ENCODE data around the gene PRAC2.
A peak's percentile ranks its signal among the peaks of the same experiment; 100 is the strongest.

Gene PRAC2

DNA sequence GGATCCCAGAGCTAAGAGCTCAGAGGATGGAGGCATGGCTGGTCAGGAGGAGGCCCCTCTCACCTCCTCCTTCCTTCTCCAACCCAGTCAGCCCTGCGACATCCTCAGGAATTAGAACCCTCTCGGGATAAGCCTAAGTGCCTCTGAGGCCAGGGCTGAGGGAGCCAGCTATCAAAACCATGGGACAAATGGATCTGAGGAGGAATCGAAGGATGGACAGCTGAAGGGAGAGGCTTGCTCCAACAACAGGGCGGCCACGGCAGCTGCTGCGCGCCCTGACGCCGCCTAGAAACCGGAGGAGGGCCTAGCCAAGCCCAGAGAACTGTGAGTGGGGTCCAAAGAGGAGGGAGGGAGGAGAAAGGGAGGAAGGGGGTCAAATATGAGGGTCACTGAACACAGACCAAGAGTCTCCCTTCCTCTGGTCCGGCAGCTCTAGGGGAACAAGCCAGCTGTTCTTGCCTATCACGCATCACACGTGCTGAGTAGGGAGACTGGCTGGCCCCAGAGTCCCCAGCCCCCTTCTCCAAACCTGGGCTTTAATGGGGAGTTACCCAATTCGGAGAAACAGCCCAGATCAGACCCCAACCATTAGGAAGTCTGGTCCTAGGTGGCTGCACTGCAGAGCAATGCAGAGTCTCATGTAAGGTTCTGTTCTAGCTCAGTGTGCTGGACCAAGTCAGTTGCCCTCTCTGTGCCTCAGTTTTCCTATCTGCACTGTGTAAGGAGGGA is 11.5 kb downstream of the PRAC2 start:
- DNase-seq: no peak

DNA sequence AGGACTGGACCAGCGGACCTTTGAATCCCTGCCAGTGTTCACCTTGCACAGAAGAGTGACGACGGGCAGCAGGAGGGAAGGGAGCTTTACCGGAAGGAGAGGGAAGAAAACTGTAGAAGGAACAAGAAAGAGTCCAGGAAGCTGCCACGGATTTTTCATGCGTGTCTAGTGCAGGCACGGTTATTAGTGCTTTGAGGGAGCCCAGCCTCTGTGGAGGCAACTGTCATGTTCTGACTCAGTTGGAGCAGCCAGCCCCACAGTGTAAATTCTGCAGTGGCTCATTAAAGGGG is 12.0 kb downstream of the PRAC2 start:
- no peak for DNase-seq

DNA sequence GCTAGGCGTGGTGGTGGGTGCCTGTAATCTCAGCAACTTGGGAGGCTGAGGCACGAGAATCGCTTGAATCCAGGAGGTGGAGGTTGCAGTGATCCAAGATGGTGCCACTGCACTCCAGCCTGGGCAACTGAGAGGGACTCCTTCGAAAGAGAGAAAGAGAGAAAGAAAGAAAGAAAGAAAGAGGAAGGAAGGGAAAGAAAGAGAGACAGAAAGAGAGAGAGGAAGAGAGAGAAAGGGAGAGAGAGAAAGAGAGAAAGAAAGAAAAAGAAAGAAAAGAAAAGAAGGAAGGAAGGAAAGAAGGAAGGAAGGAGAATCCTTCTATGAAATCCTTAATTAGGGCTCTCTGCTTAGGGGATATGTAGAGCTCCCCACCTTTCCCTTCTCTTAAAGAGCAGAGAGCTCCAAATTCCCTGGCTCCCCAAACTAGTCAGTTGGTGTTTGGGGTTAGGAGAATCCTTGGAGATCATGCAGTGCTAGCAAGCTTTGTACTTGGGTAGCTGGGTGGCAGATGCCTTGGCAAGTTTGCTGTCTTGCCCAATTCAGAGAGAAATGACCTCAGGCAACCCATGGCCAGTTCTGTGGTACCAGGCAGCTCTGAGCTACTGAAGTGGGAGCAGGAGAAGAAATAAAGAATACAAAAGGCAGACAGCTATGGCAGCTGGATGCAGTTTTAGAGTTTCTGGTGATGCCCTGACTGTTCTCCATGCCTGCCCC is 14.5 kb downstream of the PRAC2 start:
- DNase-seq: no peak

DNA sequence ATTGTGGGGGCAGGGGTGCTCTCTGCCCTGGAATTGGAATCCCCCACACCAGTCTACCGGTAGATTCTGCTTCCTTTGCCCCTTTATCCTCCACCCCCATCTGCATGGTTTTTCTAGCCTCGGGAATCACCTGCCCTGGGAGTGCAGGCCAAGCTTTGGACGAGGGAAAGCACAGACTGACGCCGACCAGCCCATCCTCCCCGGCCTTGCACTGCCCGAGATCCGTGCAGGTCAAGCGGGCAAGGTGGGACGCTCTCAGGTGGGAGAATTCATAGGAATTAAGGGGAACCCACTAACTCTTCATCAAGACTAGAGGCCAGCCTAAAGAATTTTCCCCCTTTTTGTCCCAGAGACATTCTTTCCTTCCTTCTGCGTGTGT is 15.4 kb downstream of the PRAC2 start:
- DNase-seq: no peak

DNA sequence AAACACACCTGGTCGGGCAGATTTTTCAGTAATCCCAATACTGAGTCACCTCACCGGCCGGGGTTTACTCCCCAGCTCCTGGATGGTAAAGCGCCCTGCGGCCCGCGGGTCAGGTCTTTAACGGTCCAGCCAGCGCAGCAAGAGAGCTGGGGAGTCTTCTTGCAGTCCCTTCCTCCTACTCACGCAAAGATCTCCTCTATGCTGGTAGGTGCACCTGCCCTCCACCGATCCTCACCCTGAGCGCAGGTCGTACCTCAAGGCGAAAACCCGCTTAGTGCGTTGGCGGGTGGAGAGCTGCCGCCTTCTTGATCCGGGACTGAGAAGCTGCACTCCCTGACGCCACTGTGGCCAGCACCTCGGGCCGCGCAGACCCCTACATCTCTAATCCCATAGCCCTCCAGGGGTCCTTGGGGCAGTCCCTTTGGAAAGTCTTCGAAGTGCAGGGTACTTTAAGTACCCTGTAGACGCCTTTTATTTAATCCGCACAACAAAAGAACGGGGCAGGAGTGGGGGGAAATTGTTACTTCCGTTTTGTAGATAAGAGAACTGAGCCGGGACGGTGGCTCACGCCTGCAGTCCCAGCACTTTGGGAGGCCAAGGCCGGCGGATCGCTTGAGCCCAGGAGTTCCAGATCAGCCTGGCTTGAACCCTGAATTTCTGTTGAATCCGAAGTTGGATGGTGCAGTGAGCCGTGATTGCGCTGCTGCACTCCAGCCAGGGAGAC is 16.0 kb downstream of the PRAC2 start:
- DNase-seq: no peak

DNA sequence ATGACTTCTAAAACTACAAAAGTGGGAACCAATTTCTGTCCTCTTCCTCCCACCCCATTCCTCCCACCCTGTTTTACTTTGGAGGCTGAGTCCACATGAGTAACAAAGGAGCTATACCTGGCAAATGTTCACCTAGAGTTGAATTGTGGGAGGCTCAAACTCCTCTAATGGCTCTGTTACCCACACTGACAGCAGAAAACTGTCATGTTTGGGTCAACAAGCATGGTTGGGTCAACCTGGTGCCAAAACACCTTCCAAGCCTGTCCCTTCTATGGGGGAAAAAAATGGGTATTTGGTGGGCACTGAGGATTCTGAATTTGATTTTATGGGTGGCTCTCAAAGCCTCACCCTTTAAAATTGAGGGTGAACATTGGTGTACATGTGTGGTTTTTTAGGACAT is 17.6 kb downstream of the PRAC2 start:
- no peak for DNase-seq

DNA sequence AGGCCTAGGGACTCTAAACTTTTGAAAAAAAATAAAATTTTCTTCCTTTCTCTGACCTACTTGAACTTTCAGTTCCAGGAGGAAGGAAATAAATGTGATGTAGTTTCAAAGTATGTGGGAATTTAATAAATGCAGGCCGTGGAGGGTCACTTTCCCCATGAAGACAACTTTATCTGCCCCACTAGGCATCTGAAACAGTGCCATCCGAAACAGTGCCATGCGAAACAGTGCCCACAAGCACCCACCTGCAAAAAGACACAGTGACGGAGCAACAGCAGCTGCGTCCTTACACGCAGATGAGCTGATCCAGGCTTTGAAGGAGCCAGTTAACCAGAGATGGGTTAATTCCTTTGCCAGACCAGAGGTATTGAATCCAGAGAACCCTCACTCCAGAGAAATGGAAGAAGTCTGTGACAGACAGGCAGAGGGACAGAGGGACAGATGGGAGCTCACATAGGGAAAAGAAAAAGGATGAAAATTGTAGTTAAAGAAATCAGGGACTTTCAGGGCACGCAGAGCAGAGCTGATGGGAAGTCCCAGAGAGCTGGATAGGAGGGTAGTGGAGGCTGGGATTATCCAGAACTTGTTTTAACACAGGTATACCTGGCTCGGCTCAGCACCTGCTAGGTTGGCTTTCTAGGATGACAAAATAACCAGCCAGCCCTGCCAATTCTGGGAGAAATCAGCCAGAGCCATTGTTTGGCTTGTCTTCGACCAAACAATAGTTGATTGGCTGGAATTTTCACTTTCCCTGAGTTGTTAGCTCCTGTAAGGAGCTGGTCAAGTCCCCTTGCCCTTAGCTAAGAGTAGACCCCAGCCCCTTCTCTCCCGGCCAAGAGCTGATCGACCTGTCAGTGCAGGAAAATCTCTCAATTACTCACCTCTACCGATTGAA is 22.6 kb downstream of the PRAC2 start:
- DNase-seq: no peak

DNA sequence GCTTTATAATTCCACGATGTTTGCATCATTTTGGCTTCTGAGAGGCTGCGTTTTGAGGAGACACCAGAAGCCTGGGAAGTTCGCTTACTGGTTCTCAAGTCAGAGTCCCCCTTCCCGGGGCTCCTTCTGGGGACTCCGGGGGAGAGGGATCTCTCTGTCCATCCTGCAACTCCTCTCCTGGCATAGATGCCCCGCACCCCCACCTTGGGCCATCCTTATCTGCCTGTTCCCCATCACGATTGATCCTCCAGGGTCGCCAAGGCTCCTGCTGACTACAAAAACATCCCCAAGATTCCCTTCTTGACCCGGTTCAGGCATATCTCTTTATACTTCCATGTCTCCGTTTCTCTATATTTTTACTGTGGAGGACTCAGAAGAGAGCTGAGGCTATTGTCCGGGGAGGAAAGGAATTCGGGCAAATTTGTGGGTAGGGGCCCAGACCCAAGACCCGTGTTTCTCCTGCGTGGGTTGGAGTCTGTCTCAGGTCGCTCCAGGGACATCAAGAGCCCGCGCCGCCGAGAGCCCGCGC is 24.0 kb downstream of the PRAC2 start:
- no peak for DNase-seq

DNA sequence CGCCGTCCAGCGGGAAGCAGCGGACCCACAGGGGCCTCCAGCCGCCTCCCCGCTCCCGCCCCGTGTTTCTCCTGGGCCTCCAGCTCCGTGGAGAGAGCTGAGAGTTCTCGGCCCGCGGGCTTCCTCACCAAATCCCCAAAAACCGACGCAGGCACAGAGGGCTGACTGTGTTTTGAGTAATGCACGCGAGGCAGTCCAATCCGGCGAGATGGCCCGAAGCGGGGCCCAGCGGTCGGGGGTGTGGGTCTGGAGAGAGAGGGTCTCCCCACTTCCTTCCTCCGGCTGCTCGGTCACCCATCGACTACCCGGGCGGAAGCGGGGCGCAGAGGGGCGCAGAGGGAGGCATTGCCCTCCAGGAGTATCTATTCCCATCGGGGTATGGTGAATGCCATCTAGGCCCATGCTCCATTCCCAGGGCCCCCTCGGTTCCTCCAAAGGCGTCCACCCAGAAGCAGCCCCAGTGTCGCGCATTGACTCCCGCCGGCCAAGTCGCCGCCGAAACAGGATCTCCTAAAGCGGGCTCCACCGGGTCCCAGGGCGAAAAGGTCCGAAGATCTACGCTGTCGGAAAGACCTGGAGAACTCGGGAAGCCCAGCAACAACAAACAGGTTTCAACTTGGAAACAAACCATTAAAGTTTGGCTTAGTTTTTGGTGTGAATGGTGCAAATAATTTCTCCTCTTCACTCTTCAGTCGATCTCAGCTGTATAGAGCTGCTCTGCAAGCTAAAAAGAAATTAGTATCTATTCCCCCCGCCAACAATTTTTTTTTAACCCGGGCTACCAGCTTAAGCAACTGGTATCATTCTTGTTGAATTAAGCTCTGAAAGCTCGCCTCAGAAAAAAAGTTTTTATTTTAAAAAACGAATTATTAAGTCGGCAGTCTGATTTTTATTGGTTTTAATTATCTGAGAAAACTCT is 24.7 kb downstream of the PRAC2 start:
- no peak for DNase-seq

DNA sequence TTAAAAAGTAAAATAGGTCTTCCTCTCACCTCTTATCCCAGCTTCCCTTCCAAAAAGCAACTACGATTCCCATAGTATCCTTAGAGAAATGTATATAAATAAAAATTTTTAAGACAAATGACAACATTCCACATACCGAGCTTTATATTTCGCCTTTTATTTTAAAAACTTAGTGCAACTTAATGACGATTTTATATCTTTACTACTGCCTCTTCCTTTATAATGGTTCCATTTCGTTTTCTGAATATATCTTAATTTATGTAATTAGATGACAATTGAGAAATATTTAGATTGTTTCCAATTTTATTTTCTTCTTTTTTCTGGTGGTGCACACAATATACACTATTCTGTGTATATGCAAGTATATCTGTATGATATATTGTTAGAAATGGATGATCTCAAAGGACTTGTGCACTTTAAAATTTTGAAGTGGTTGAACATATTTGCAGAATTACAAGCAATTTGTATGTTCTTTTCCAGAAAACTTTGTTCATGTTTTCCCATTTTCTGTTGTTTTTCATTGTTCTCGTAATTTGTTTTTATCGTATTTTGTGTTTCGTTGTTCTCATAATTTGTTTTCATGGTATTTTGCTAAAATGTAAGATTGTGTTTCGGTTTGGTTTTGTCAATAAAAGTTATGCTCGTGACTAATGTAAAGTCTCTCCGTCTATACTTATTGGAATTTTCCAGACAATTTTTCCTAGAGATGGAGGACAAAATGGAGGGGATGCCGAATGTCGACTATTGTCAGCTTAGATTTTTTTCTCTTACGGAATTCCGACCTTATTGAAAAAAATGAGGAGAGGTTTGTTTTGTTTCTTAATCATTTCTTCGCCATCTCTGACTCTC is 26.0 kb downstream of the PRAC2 start:
- DNase-seq: no peak

DNA sequence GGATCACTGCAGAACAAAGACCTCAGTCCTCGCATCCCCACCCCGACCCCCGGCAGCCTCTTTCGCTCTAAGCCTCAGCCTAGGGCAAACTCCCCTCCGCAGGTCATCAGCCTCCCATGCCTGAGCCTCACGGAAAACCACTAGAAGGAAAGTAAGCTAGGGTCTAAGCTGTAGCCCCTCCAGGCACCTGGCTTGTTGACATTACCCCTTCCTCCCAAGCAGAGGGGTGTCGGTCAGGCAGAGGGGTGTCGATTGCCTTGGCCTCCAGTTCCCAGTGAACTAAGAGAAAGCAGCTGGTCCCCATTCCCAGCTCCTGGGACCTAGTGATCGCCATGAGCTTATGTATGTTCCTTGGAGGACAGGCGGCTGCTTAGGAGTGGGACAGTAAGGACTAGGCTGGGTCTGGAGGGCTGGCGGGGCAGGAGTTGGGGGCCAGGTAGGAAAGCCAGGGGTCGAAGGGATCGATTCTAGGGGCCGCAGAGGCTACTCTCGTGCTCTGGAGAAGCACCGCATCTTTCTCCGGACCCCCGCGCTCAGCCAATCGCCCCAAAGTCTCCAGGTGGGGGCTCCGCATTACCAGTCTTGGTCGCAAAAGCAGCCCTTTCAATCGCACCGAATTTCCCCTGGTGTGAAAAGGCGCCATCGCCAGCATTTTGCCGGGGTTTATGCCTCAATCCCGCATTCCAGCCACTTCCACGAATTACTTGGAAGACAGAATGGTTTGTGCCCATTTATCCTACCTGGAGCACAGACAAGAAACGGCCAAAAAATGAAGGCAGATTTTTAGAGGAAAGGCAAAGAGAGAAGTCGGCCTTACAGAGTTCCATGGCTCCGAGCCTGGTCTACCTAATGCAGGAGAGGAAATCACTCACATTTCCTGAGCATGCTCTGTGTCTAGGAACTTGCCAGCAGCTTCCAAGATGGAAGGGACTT is 26.9 kb downstream of the PRAC2 start:
- DNase-seq: no peak

DNA sequence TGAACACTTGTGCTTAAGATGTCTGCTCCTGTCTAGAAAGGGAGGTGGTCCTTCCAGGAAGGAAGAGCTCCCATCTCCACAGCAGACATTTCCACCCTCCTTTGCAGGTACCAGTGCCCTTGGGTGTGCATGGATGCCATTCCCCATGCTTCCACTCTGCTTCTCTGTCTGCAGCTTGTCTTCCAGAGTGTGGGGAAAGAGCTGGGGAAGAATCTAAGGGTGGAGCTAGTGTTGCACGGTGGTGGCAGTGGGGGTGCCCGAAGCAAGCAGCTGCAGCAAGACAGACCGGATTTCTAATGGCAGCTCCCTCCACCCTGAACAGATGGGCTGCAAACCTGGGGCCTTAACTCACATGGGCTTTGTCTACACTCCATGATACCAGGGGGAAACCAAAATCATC is 28.2 kb downstream of the PRAC2 start:
- DNase-seq: no peak

DNA sequence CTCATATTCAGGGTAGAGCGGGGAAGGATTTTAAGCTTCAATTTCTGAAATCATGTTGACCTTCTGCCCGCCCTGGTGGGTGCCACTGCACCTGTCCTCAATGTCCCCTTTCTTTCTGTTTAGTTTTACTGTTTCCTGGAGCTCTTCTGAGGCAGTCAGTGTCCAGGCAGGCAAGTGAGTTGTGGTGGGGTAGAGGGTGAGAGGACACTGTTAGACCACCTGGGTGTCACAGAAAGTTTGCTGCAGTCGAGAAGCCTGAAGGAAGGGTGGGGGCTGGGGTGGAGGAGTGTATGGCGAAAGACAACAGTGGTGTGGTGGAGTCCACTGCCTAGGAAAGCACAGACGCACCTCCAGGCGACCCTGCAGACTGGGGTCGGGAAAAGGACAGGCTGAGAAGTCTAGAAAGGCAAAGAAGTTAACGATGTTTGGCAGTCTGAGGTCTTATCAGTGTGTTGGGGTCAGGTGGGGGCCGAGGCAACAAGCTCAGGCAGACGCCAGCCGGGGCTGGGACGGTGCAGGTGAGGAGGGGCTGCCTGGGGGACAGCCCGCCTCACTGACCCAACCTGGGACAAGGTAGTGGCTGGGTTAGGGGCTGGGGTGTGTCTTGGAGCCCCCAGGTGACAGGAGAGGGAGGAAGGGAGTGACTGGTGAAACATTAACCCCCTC is 28.9 kb downstream of the PRAC2 start:
- DNase-seq: no peak

DNA sequence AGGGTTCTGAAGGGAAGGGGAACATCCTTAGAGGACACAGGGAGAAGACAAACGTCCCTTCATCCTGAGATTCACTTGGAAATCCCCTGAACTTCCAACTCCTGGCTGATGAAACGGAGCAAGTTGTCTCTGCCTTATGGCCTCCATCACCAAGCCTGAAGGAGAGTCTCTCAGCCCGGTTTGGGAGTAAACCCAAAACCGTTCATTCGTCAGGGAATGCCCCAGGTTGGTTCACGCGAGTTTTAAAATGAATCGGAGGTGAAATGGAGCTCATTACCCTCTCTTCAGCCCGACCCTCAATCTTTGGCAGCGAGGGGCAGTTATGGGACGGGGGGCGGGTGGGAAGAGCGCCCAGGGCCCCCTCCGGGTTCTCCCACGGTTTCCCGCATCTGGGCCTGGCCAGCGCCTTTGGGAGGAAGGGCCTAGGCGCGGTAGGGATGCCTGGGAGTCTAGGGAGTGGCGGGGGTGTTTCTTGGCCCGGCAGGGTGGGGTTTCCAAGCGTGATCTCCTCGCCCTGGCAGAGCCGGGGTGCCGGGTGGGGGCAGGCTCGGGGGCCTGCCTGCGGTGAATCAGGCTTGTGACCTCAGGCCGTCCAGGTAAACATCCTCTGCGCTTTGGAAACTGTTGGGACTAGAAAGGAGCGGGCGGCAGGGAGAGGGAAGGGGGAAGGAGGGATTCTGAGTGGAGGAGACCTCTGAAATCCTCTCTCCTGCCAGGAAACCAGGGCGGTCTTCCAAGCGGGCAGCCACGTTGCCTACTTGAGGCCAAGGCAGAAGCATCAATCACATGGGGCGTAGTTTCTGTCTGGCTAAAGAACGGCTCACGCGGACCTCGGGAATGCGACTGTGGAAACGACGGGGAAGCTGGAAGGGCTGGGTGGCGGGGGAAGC is 29.7 kb downstream of the PRAC2 start:
- no peak for DNase-seq

DNA sequence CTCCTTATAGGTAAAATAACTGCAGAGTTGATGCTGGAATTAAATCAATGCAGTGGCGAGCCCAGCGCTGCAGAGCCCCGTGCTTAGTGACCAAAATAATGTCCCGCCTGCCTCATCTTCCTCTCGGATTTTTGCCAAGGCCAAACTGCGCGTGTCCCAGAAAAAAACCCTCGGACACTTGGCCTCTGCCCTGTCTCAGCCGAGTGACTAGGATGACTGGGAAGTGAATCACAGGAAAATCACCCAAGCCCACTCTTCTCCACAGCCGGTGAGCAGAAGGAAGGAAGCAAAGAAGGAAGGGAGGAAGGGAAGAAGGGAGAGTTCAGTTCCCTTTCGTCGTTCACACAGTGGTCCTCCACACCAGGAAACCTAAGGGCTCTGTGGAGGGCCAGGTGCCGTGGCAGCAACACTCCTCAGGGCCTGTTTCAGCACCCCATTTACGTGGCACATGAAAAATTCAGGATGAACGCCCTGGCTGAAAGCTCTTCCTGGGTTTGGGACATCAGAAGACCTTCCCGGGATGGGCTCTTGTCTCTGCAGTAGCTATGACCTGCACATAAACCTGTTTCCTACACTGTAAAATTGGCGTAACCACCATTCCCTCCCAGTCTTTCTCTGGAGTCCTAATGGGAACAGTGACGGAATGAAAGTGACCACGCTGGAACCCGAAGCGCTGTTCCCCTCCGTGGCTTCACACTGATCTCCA is 31.0 kb downstream of the PRAC2 start:
- no peak for DNase-seq

DNA sequence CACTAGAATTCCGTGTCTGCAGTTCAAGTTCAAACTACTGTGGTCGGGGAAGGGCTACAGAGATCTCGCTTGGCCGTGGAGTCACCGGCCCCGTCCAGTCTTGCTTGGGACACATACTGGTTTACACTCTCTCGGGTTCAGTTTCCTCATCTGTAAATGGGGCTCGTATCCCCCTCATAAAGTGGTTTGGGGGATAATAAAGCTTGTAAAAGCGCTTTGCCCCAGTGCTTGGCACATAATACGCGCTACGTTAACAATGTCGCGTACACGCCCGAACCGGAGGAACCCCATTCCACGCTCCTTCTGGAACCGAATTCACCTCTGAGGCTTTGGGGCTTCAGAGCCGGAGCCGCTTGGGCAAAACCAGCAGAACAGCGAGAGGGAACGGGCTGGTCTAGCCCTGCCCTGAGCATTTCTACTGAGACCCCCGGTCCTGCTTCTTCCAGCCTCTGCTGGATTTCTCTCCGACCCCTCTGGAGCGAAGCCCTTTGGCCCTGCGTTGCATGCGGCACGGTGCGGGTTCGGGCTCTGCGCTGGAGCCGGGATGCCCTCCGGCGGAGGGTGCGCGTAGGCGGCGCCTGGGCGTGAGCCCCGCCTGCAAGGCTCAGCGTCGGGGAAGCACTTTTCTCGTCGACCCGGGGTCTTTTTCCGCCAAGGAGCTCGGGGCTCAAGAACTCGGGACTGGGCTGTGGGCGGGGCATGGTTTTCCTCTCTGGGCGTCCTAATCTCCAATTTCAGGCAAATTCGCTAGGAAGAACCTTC is 31.7 kb downstream of the PRAC2 start:
- no peak for DNase-seq

DNA sequence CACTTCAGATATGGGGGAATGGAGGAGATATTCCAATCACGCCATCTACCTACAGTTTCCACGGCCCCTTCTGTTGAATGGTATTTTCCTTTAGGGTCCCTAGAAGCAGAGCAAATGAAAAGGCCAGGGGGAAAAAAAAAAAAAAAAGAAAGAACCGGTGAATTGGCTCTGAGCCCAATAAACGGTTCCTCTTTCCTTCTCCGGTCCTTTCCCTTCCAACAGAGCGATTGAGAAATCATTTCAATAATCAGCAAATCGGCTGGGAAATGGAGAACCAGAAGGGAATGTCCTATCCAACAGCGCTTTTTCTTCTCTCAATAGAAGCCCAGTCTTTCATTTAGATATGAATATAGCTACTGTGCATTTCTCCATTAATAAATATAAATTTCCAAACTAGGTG is 32.4 kb downstream of the PRAC2 start:
- peak; percentile 61 for DNase-seq

Measured in MV-4-11 (cell line).